GM12878 (cell line): ENCODE measurements around the gene TSC2. TPM values are rescaled to one million over a fixed set of nuclear protein-coding genes. Genes with fewer than 3 reads are reported as not detected.

Experiments used
- ATAC-seq: fragments of 200-7000 bp; cut with Tn5 transposase; 3 replicates; pipeline ENCODE4 v1.9.1; 2020; ENCODE audit warnings: mild to moderate bottlenecking, moderate library complexity
- BruUV-seq: library from RNA; stranded (reverse); fragments of 400-500 nt; replicated peaks from 2 replicates; lab custom pipeline; 2021; lab: Mats Ljungman, UMichigan
- CTCF ChIA-PET: fragments of 300-600 bp; sonication (Branson Sonifier 250); formaldehyde crosslinking; extraction: SDS; loops from one replicate; lab custom pipeline; 2021; ENCODE audit warnings: inconsistent platforms; lab: Yijun Ruan, JAX
- POLR2A ChIA-PET: fragments of 350-600 bp; formaldehyde crosslinking; extraction: SDS; loops from one replicate; lab custom pipeline; 2021; ENCODE audit warnings: inconsistent platforms; lab: Charles Lee
- RAD21 ChIA-PET: fragments of 300-600 bp; sonication (Branson Sonifier 250); formaldehyde crosslinking; loops from one replicate; lab custom pipeline; 2023; ENCODE audit warnings: antibody characterized with exemption; ENCODE audit not compliant: unreplicated experiment; lab: Charles Lee
- SMC1A ChIA-PET: fragments of 300-600 bp; sonication (Branson Sonifier 250); formaldehyde crosslinking; loops from one replicate; lab custom pipeline; 2023; ENCODE audit not compliant: unreplicated experiment, uncharacterized antibody; lab: Charles Lee
- DNase-seq: peaks from one replicate; pipeline ENCODE4 v3.0.0-alpha.2; 2011; ENCODE audit warnings: low read depth, low spot score
- FAIRE-seq: peaks from 3 replicates; lab custom pipeline; 2011; peaks lifted over from hg19 to GRCh38; lab: Jason Lieb, UNC
- H2AFZ ChIP-seq: 2 replicates; pipeline ENCODE4 v1.6.0; 2011; ENCODE audit warnings: low read depth, low read length, control low read depth; ENCODE audit not compliant: control insufficient read depth
- H3K27ac ChIP-seq: 2 replicates; pipeline ENCODE4 v1.5.1; 2011; ENCODE audit warnings: control low read depth; ENCODE audit not compliant: control insufficient read depth, insufficient read depth
- H3K27me3 ChIP-seq, 2 experiments: replicated peaks in 1 of 2; 2 replicates each; pipeline versions ENCODE4 v1.6.0 to v1.6.1; 2011; ENCODE audit warnings: low read length in 1 of 2; ENCODE audit not compliant: control insufficient read depth in 2 of 2, insufficient read depth in 2 of 2
- H3K36me3 ChIP-seq, 2 experiments: 2 replicates each; pipeline ENCODE4 v1.5.1; 2011; ENCODE audit warnings: low read length in 1 of 2; ENCODE audit not compliant: control insufficient read depth in 2 of 2, insufficient read depth in 2 of 2
- H3K4me1 ChIP-seq: 2 replicates; pipeline ENCODE4 v1.6.1; 2011; ENCODE audit warnings: mild to moderate bottlenecking, low read length, moderate library complexity, mixed read lengths; ENCODE audit not compliant: control insufficient read depth, insufficient read depth
- H3K4me2 ChIP-seq: 2 replicates; pipeline ENCODE4 v1.6.0; 2011; ENCODE audit warnings: control low read depth; ENCODE audit not compliant: control insufficient read depth, insufficient read depth
- H3K4me3 ChIP-seq: fragments of 200-600 bp; sonication (generic); 2 replicates; pipeline ENCODE4 v1.5.1; 2016
- H3K79me2 ChIP-seq: 2 replicates; pipeline ENCODE4 v1.6.0; 2011; ENCODE audit warnings: low read length; ENCODE audit not compliant: control insufficient read depth, insufficient read depth
- H3K9ac ChIP-seq: 2 replicates; pipeline ENCODE4 v1.8.0; 2011; ENCODE audit warnings: low read length, control low read depth, mixed read lengths; ENCODE audit not compliant: control insufficient read depth, insufficient read depth
- H3K9me3 ChIP-seq: replicated peaks from 3 replicates; pipeline ENCODE4 v1.5.1; 2011; ENCODE audit warnings: mild to moderate bottlenecking, low read length; ENCODE audit not compliant: control insufficient read depth, insufficient read depth
- H4K20me1 ChIP-seq: 2 replicates; pipeline ENCODE4 v1.6.0; 2011; ENCODE audit not compliant: control insufficient read depth, insufficient read depth
- BMI1 ChIP-seq: fragments of 450-650 bp; IDR thresholded peaks from 2 replicates; pipeline ENCODE4 v1.6.1; 2016; ENCODE audit warnings: mild to moderate bottlenecking, moderate library complexity, borderline replicate concordance
- MYB ChIP-seq: fragments of 150-350 bp; IDR thresholded peaks from 2 replicates; pipeline ENCODE4 v1.6.1; 2014; ENCODE audit warnings: mild to moderate bottlenecking, low read depth, low read length, borderline replicate concordance
- POLR2A ChIP-seq: IDR thresholded peaks from 2 replicates; pipeline ENCODE4 v1.6.1; 2011; ENCODE audit warnings: low read depth, mild to moderate bottlenecking, low read length
- SREBF2 ChIP-seq: IDR thresholded peaks from 2 replicates; pipeline ENCODE4 v1.6.1; 2012; ENCODE audit warnings: mild to moderate bottlenecking, low read length
- WRNIP1 ChIP-seq: IDR thresholded peaks from 2 replicates; pipeline ENCODE4 v1.6.1; 2011; ENCODE audit warnings: low read depth, low read length, improper control_type of control experiment, borderline replicate concordance
- ZNF24 ChIP-seq: fragments of 450-650 bp; IDR thresholded peaks from 2 replicates; pipeline ENCODE4 v1.6.1; 2017; ENCODE audit warnings: antibody characterized with exemption, mild to moderate bottlenecking
- WGBS: methylation state at CpG from one replicate; pipeline ENCODE4 v1.1.6; 2016; ENCODE audit warnings: low lambda C conversion rate; ENCODE audit not compliant: insufficient replicate concordance, insufficient coverage; ENCODE audit errors: missing lambda C conversion rate; 5-methylcytosine and 5-hydroxymethylcytosine counted together
- in situ Hi-C: fragments of 300-500 bp; cut with MboI; formaldehyde crosslinking; loops from 9 replicates; pipeline ENCODE4 v1.14.3; 2018; ENCODE audit warnings: mixed read lengths
- intact Hi-C: fragments of 100-400 bp; cut with micrococcal nuclease; formaldehyde crosslinking; loops from one replicate; pipeline ENCODE4 v1.14.2; 2022; ENCODE audit not compliant: unreplicated experiment
- polyA plus RNA-seq, 11 experiments: library from polyadenylated mRNA; depleted of rRNA in 4 of 11; unstranded in 6 of 11; stranded (reverse) in 5 of 11; fragments of >200 nt; fragmentation: Nextera tagmentation in 4 of 11; fragmentation: Illumina TruSeq in 1 of 11; extraction: Ambion mirVana in 4 of 11; extraction: Trizol in 1 of 11; gene quantifications; 1 replicate in 1 of 11; 2 replicates in 10 of 11; pipeline versions ENCODE4 v1.2.1 to v1.2.3, GENCODE V29; 2011 to 2016; ENCODE audit warnings: inconsistent platforms in 2 of 11, missing spikeins in 2 of 11, low read depth in 1 of 11
- total RNA-seq, 4 experiments: library from RNA; depleted of rRNA in 3 of 4; stranded (reverse); fragments of >200 nt in 3 of 4; fragmentation: Illumina TruSeq in 1 of 4; extraction: Trizol in 1 of 4; gene quantifications; 2 replicates each; pipeline versions ENCODE4 v1.2.1 to v1.2.3, GENCODE V29; 2013 to 2021
- TF ChIP-seq, protein P1 (sequence below): fragments of 450-650 bp; IDR thresholded peaks from 2 replicates; pipeline ENCODE4 v1.6.1; 2017; ENCODE audit warnings: low read depth, mild to moderate bottlenecking, moderate library complexity
- TF ChIP-seq, protein P2 (sequence below): fragments of 450-650 bp; IDR thresholded peaks from 2 replicates; pipeline ENCODE4 v1.6.1; 2016; ENCODE audit warnings: mild to moderate bottlenecking, moderate library complexity, borderline replicate concordance

The TSC2 gene
- total and polyA plus RNA-seq, 10 of the 15 experiments (the other 5 are each of a cell fraction or from before 2014, with no cell fraction given), result 1.6 to 77.0 (median 21.6) TPM

DNA sequence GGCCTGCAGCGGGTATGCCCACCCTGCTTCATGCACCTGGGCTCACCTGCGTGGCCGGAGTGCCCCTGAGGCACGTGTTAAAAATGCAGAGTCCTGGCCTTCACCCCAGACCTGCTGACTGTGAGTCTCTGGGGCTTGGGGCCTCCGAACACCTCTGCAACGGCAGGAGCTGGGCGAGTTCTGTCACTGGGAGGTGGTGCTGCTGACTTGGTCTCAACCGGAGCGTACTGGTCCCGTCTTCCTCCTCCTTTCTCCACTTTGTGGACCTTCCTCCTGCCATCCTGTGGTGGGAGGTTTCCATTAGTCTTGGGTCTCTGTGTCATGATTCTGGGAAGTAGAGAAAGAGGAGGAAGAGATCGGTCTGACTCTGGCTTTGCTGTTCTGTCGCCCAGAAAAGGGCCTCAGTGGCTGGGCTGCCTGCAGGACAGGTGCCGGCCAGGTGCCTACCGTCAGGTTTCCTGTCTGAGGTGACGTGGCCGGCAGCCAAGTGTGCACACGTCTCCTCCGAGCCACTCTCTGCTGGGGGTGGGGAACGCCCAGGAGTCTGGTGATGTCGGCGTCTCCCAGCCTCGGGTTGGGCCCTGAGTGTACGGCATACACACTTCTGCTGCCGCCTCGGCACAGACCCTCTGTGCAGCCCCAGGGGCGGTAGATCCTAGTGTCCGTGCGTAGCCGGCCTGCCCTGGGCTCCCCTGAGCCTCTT is 6.9 kb downstream of the TSC2 start:
- in situ Hi-C loops (no loop called here), intact Hi-C loops (no loop called here)
- no peak for FAIRE-seq
- H3K9ac ChIP-seq, result no peak overlapping the region
- H4K20me1 ChIP-seq, result no peaks in the 10 kb centered on the region
- H3K79me2 ChIP-seq, result no peaks in the 10 kb centered on the region
- ChIA-PET SMC1A (no interaction called here), RAD21 (no interaction called here), CTCF (interaction anchor here (0.5 to 1.7 kb wide), 2 partner anchors 86 to 171 kb away, joined by 3 read pairs; no protein-coding TSS in a partner anchor), POLR2A (no interaction called here)
- TF ChIP-seq, protein P1, sequence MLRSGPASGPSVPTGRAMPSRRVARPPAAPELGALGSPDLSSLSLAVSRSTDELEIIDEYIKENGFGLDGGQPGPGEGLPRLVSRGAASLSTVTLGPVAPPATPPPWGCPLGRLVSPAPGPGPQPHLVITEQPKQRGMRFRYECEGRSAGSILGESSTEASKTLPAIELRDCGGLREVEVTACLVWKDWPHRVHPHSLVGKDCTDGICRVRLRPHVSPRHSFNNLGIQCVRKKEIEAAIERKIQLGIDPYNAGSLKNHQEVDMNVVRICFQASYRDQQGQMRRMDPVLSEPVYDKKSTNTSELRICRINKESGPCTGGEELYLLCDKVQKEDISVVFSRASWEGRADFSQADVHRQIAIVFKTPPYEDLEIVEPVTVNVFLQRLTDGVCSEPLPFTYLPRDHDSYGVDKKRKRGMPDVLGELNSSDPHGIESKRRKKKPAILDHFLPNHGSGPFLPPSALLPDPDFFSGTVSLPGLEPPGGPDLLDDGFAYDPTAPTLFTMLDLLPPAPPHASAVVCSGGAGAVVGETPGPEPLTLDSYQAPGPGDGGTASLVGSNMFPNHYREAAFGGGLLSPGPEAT, result no peak
- TF ChIP-seq BMI1 (no peak), POLR2A (0 out of 2 replicates have a peak, but pooled peaks have one; percentile 14), MYB (no peak), SREBF2 (no peak), WRNIP1 (no peak), ZNF24 (no peak)
- TF ChIP-seq, protein P2, sequence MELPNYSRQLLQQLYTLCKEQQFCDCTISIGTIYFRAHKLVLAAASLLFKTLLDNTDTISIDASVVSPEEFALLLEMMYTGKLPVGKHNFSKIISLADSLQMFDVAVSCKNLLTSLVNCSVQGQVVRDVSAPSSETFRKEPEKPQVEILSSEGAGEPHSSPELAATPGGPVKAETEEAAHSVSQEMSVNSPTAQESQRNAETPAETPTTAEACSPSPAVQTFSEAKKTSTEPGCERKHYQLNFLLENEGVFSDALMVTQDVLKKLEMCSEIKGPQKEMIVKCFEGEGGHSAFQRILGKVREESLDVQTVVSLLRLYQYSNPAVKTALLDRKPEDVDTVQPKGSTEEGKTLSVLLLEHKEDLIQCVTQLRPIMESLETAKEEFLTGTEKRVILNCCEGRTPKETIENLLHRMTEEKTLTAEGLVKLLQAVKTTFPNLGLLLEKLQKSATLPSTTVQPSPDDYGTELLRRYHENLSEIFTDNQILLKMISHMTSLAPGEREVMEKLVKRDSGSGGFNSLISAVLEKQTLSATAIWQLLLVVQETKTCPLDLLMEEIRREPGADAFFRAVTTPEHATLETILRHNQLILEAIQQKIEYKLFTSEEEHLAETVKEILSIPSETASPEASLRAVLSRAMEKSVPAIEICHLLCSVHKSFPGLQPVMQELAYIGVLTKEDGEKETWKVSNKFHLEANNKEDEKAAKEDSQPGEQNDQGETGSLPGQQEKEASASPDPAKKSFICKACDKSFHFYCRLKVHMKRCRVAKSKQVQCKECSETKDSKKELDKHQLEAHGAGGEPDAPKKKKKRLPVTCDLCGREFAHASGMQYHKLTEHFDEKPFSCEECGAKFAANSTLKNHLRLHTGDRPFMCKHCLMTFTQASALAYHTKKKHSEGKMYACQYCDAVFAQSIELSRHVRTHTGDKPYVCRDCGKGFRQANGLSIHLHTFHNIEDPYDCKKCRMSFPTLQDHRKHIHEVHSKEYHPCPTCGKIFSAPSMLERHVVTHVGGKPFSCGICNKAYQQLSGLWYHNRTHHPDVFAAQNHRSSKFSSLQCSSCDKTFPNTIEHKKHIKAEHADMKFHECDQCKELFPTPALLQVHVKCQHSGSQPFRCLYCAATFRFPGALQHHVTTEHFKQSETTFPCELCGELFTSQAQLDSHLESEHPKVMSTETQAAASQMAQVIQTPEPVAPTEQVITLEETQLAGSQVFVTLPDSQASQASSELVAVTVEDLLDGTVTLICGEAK, result no peak
- no peak for ATAC-seq
- DNase-seq, result no peak
- H3K4me1 ChIP-seq, result no peaks in the 10 kb centered on the region
- WGBS, result 84% methylated on average over 28 of the region's 29 CpGs
- no peak overlapping the region for H2AFZ ChIP-seq
- H3K36me3 ChIP-seq, result peaks cover 2 to 10% of the 10 kb centered on the region in 2 experiments; a peak in 2 of 4 replicates
- H3K27me3 ChIP-seq, result no peaks in the 10 kb centered on the region
- no peak overlapping the region for H3K27ac ChIP-seq
- no peak overlapping the region for H3K4me2 ChIP-seq
- no TSS peak for BruUV-seq
- no peak overlapping the region for H3K4me3 ChIP-seq
- no peaks in the 10 kb centered on the region for H3K9me3 ChIP-seq
